ENCODE data around the gene FAM13C.
A peak's percentile ranks its signal among the peaks of the same experiment; 100 is the strongest.

GRCh38 chr10:59362959-59363381 lies 621 bp upstream of the FAM13C start:
- TF ChIP-seq POLR2AphosphoS5 (IDR thresholded peaks at IDR 0.05) (peak; percentile 30), CTCF (IDR thresholded peaks at IDR 0.05) (no peak)

All from prostate gland (tissue), 2 donors.